ENCODE measurements around the gene GALM. TPM values are rescaled to one million over a fixed set of nuclear protein-coding genes. Genes with fewer than 3 reads are reported as not detected.
A peak's percentile ranks its signal among the peaks of the same experiment; 100 is the strongest.

Gene GALM
- total and polyA plus RNA-seq, 2 donors (not counting 1 experiment from before 2014, with no cell fraction given): 14.7 to 51.4 TPM

GRCh38 chr2:38685116-38685735 is 19.3 kb downstream of the GALM start:
- H3K4me3 ChIP-seq (replicated peaks in 1 of 4; ENCODE audit: control extremely low read depth in 1 of 4, insufficient read depth in 1 of 4, low read depth in 3 of 4, low read length in 4 of 4): no peak overlapping the region
- no peaks in the 10 kb centered on the region for H3K27me3 ChIP-seq (ENCODE audit: control insufficient read depth, insufficient read depth, low read length)
- no peak overlapping the region for H3K27ac ChIP-seq (ENCODE audit: insufficient read depth, low read length)
- no peaks in the 10 kb centered on the region for H3K36me3 ChIP-seq (ENCODE audit: control insufficient read depth, insufficient read depth, low read length)
- H4K20me1 ChIP-seq (ENCODE audit: control insufficient read depth, extremely low read depth, insufficient read depth, low read length): no peaks in the 10 kb centered on the region
- no peak overlapping the region for H3K9ac ChIP-seq (ENCODE audit: insufficient read depth, low read length)
- H2AFZ ChIP-seq (ENCODE audit: low read length): no peak overlapping the region
- DNase-seq (ENCODE audit: low read depth in 2 of 2): peak in 1 of 2 donors; percentile 16
- no peaks in the 10 kb centered on the region for H3K79me2 ChIP-seq (ENCODE audit: control insufficient read depth, insufficient read depth, low read length)
- H3K4me1 ChIP-seq (ENCODE audit: control insufficient read depth, extremely low read depth, insufficient read depth, low read length): no peaks in the 10 kb centered on the region
- no peak overlapping the region for H3K4me2 ChIP-seq (ENCODE audit: extremely low read depth, insufficient read depth, low read length)
- TF ChIP-seq CTCF (conservative IDR thresholded peaks at IDR 0.05 in 1 of 2, IDR thresholded peaks at IDR 0.05 in 1 of 2; ENCODE audit: low read depth in 1 of 2, low read length in 2 of 2): no peak
- TF ChIP-seq EZH2 (IDR thresholded peaks at IDR 0.05; ENCODE audit: low read length, missing control alignments): no peak
- H3K9me3 ChIP-seq (ENCODE audit: control insufficient read depth, insufficient read depth, low read depth, low read length): no peaks in the 10 kb centered on the region

- no peaks in the 10 kb centered on the region for H3K79me2 ChIP-seq (ENCODE audit: control insufficient read depth, insufficient read depth, low read length)
- H3K4me2 ChIP-seq (ENCODE audit: extremely low read depth, insufficient read depth, low read length): peak overlapping the region; percentile 41
- H2AFZ ChIP-seq (ENCODE audit: low read length): no peak overlapping the region
- no peaks in the 10 kb centered on the region for H4K20me1 ChIP-seq (ENCODE audit: control insufficient read depth, extremely low read depth, insufficient read depth, low read length)
- H3K27ac ChIP-seq (ENCODE audit: insufficient read depth, low read length): peak overlapping the region; percentile 77
- H3K27me3 ChIP-seq (ENCODE audit: control insufficient read depth, insufficient read depth, low read length): no peaks in the 10 kb centered on the region
- H3K9ac ChIP-seq (ENCODE audit: insufficient read depth, low read length): no peak overlapping the region
- peak; percentile 93 to 96 for DNase-seq (ENCODE audit: low read depth in 2 of 2)
- H3K4me3 ChIP-seq (replicated peaks in 1 of 4; ENCODE audit: control extremely low read depth in 1 of 4, insufficient read depth in 1 of 4, low read depth in 3 of 4, low read length in 4 of 4): no peak overlapping the region
- TF ChIP-seq EZH2 (IDR thresholded peaks at IDR 0.05; ENCODE audit: low read length, missing control alignments) (no peak), CTCF (conservative IDR thresholded peaks at IDR 0.05 in 1 of 2, IDR thresholded peaks at IDR 0.05 in 1 of 2; ENCODE audit: low read depth in 1 of 2, low read length in 2 of 2) (no peak)
- H3K36me3 ChIP-seq (ENCODE audit: control insufficient read depth, insufficient read depth, low read length): no peaks in the 10 kb centered on the region
- H3K4me1 ChIP-seq (ENCODE audit: control insufficient read depth, extremely low read depth, insufficient read depth, low read length): peaks cover 5% of the 10 kb centered on the region
- no peaks in the 10 kb centered on the region for H3K9me3 ChIP-seq (ENCODE audit: control insufficient read depth, insufficient read depth, low read depth, low read length)
Observed at GRCh38 chr2:38690499-38691420, 24.8 kb downstream of the GALM start.

- Histone ChIP-seq H4K20me1 (ENCODE audit: control insufficient read depth, extremely low read depth, insufficient read depth, low read length) (no peaks in the 10 kb centered on the region), H3K9ac (ENCODE audit: insufficient read depth, low read length) (no peak overlapping the region), H2AFZ (ENCODE audit: low read length) (no peak overlapping the region), H3K27ac (ENCODE audit: insufficient read depth, low read length) (no peak overlapping the region), H3K79me2 (ENCODE audit: control insufficient read depth, insufficient read depth, low read length) (no peaks in the 10 kb centered on the region), H3K27me3 (ENCODE audit: control insufficient read depth, insufficient read depth, low read length) (no peaks in the 10 kb centered on the region), H3K4me3 (replicated peaks in 1 of 4; ENCODE audit: control extremely low read depth in 1 of 4, insufficient read depth in 1 of 4, low read depth in 3 of 4, low read length in 4 of 4) (no peak overlapping the region), H3K9me3 (ENCODE audit: control insufficient read depth, insufficient read depth, low read depth, low read length) (no peaks in the 10 kb centered on the region), H3K36me3 (ENCODE audit: control insufficient read depth, insufficient read depth, low read length) (no peaks in the 10 kb centered on the region), H3K4me2 (ENCODE audit: extremely low read depth, insufficient read depth, low read length) (no peak overlapping the region), H3K4me1 (ENCODE audit: control insufficient read depth, extremely low read depth, insufficient read depth, low read length) (peaks cover 5% of the 10 kb centered on the region)
- DNase-seq (ENCODE audit: low read depth in 2 of 2): no peak
- TF ChIP-seq EZH2 (IDR thresholded peaks at IDR 0.05; ENCODE audit: low read length, missing control alignments) (no peak), CTCF (conservative IDR thresholded peaks at IDR 0.05 in 1 of 2, IDR thresholded peaks at IDR 0.05 in 1 of 2; ENCODE audit: low read depth in 1 of 2, low read length in 2 of 2) (no peak)
Observed at GRCh38 chr2:38691994-38692393, 26.1 kb downstream of the GALM start.
